HL-60 (cell line): Measurements from ENCODE around the gene AVPI1.
A peak's percentile ranks its signal among the peaks of the same experiment; 100 is the strongest.

ENCODE experiments used
- DNase-seq, 2 experiments: peaks; one replicate each; pipeline ENCODE4 v3.0.0-alpha.2; 2010 to 2020; ENCODE audit warnings: low read depth in 1 of 2, low spot score in 1 of 2
- H3K27ac ChIP-seq: fragments of 250-450 bp; sonication (Bioruptor Pico); replicated peaks from 2 replicates; pipeline ENCODE4 v1.5.1; 2020; ENCODE audit warnings: mild to moderate bottlenecking, moderate library complexity
- H3K27me3 ChIP-seq: fragments of 250-450 bp; sonication (Bioruptor Pico); 2 replicates; pipeline ENCODE4 v1.5.1; 2021; ENCODE audit warnings: mild to moderate bottlenecking, moderate library complexity; ENCODE audit not compliant: insufficient read depth, poor library complexity, severe bottlenecking
- H3K4me3 ChIP-seq: replicated peaks from 2 replicates; pipeline ENCODE4 v1.5.1; 2011; ENCODE audit warnings: mild to moderate bottlenecking, control low read depth, low read length; ENCODE audit not compliant: insufficient read depth
- CTCF ChIP-seq: IDR thresholded peaks from one replicate; pipeline ENCODE4 v1.5.1; 2011; ENCODE audit warnings: low read length, control low read depth, inconsistent platforms; ENCODE audit not compliant: insufficient read depth
- GABPA ChIP-seq: IDR thresholded peaks from 2 replicates; pipeline ENCODE4 v1.6.1; 2012; ENCODE audit warnings: low read depth
- POLR2AphosphoS5 ChIP-seq: IDR thresholded peaks from 2 replicates; pipeline ENCODE4 v1.6.1; 2012; ENCODE audit warnings: low read depth
- REST ChIP-seq: IDR thresholded peaks from 2 replicates; pipeline ENCODE4 v1.6.1; 2012; ENCODE audit warnings: low read depth; ENCODE audit not compliant: insufficient replicate concordance
- SPI1 ChIP-seq: IDR thresholded peaks from 2 replicates; pipeline ENCODE4 v1.6.1; 2012; ENCODE audit warnings: low read depth, mild to moderate bottlenecking, borderline replicate concordance

Gene AVPI1

GRCh38 chr10:97683556-97684367 is 3.3 kb downstream of the AVPI1 start:
- DNase-seq = peak in 1 of 2 experiments; percentile 68
- TF ChIP-seq SPI1 (peak; percentile 64), CTCF (no peak), REST (no peak)
- no peak overlapping the region for H3K4me3 ChIP-seq
- H3K27me3 ChIP-seq = no peaks in the 10 kb centered on the region
- no peak overlapping the region for H3K27ac ChIP-seq

DNA sequence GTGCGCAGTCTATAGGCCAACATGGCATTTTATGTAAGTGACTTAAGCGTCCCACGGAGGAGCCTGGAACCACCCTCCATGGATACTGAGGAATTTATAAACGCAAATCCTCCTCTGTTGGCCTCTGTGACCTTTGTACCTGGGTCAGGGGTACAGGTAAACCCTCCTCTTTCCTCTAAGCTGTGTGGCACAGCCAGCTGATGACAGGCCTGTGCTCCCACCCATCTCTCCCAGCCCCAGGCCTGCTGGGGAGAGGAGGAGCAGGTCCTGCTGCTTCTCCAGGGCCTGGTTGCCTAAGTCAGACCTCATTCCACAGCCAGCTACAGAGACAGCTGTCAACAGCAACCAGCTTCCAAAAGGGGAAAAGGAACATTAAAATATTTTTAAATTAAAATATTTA is 5.0 kb downstream of the AVPI1 start:
- Histone ChIP-seq H3K4me3 (no peak overlapping the region), H3K27ac (no peak overlapping the region), H3K27me3 (no peaks in the 10 kb centered on the region)
- DNase-seq = no peak
- no peak for TF ChIP-seq CTCF
- no peak for TF ChIP-seq GABPA
- TF ChIP-seq SPI1 = no peak
- TF ChIP-seq POLR2AphosphoS5 = no peak
- TF ChIP-seq REST = no peak

- Histone ChIP-seq H3K27me3 (no peaks in the 10 kb centered on the region), H3K27ac (no peak overlapping the region), H3K4me3 (no peak overlapping the region)
- TF ChIP-seq SPI1 (no peak), GABPA (no peak), CTCF (no peak), REST (no peak), POLR2AphosphoS5 (no peak)
- no peak for DNase-seq
These were observed 7.4 kb downstream of the AVPI1 start for GRCh38 chr10:97679594-97679993.
